Endothelial cell of umbilical vein (primary cell): ENCODE data around the gene TMEM184B. TPM values are rescaled to one million over a fixed set of nuclear protein-coding genes. Genes with fewer than 3 reads are reported as not detected.

ENCODE experiments used
- BruUV-seq: library from RNA; stranded (reverse); fragments of 400-500 nt; replicated peaks from 2 replicates; lab custom pipeline; 2021; lab: Mats Ljungman, UMichigan
- CTCF ChIA-PET: fragments of 300-600, 350-600 bp; sonication (Branson Sonifier 250); formaldehyde crosslinking; loops from one replicate; lab custom pipeline; 2021; ENCODE audit warnings: antibody characterized with exemption, inconsistent platforms; lab: Charles Lee
- POLR2A ChIA-PET: fragments of 300-600, 350-600 bp; sonication (Branson Sonifier 250); formaldehyde crosslinking; loops from one replicate; lab custom pipeline; 2021; ENCODE audit warnings: antibody characterized with exemption, inconsistent platforms; lab: Charles Lee
- DNase-seq: peaks from one replicate; pipeline ENCODE4 v3.0.0-alpha.2; 2011; ENCODE audit warnings: low read depth, low spot score
- FAIRE-seq: peaks from 2 replicates; lab custom pipeline; 2011; peaks lifted over from hg19 to GRCh38; lab: Jason Lieb, UNC
- H2AFZ ChIP-seq: 2 replicates; pipeline ENCODE4 v1.6.0; 2012; ENCODE audit warnings: low read depth, low read length, control low read depth, inconsistent platforms
- H3K27ac ChIP-seq: 2 replicates; pipeline ENCODE4 v1.5.1; 2011; ENCODE audit warnings: low read depth, mild to moderate bottlenecking, control low read depth, low read length, moderate library complexity; ENCODE audit not compliant: insufficient read depth
- H3K27me3 ChIP-seq, 2 experiments: 2 replicates each; pipeline versions ENCODE4 v1.6.0 to v1.6.1; 2011; ENCODE audit warnings: low read length in 2 of 2, mixed read lengths in 1 of 2; ENCODE audit not compliant: control insufficient read depth in 2 of 2, insufficient read depth in 2 of 2
- H3K36me3 ChIP-seq, 2 experiments: 2 replicates in 1 of 2; 3 replicates in 1 of 2; pipeline ENCODE4 v1.5.1; 2011; ENCODE audit warnings: low read length in 2 of 2, mild to moderate bottlenecking in 1 of 2, moderate library complexity in 1 of 2; ENCODE audit not compliant: control insufficient read depth in 2 of 2, insufficient read depth in 2 of 2; ENCODE audit errors: extremely low read depth in 1 of 2
- H3K4me1 ChIP-seq: 3 replicates; pipeline ENCODE4 v1.5.1; 2011; ENCODE audit warnings: mild to moderate bottlenecking, low read length; ENCODE audit not compliant: control insufficient read depth, insufficient read depth; ENCODE audit errors: extremely low read depth
- H3K4me2 ChIP-seq: 2 replicates; pipeline ENCODE4 v1.6.1; 2011; ENCODE audit warnings: low read length, control low read depth, mixed read lengths; ENCODE audit not compliant: insufficient read depth
- H3K4me3 ChIP-seq, 3 experiments: fragments of 200-600 bp in 1 of 3; sonication (generic), shearing (Covaris generic) in 1 of 3; replicated peaks in 1 of 3; 2 replicates each; pipeline ENCODE4 v1.5.1; 2011 to 2016; ENCODE audit warnings: control low read depth in 3 of 3, low read length in 3 of 3, mild to moderate bottlenecking in 2 of 3, inconsistent platforms in 1 of 3, low read depth in 1 of 3, moderate library complexity in 1 of 3; ENCODE audit not compliant: insufficient read depth in 1 of 3
- H3K79me2 ChIP-seq: 2 replicates; pipeline ENCODE4 v1.6.0; 2012; ENCODE audit warnings: low read length, inconsistent platforms; ENCODE audit not compliant: control insufficient read depth, insufficient read depth
- H3K9ac ChIP-seq: replicated peaks from 2 replicates; pipeline ENCODE3; 2011; ENCODE audit warnings: low read length, control low read depth; ENCODE audit not compliant: insufficient read depth; ENCODE audit errors: extremely low read depth
- H3K9me1 ChIP-seq: replicated peaks from 3 replicates; pipeline ENCODE4 v1.6.0; 2011; ENCODE audit warnings: mild to moderate bottlenecking, low read length; ENCODE audit not compliant: control insufficient read depth, insufficient read depth; ENCODE audit errors: extremely low read depth
- H3K9me3 ChIP-seq: replicated peaks from 2 replicates; pipeline ENCODE4 v1.5.1; 2012; ENCODE audit warnings: low read length, inconsistent platforms; ENCODE audit not compliant: control insufficient read depth, insufficient read depth
- H4K20me1 ChIP-seq: replicated peaks from 2 replicates; pipeline ENCODE3; 2011; ENCODE audit warnings: mild to moderate bottlenecking, low read length; ENCODE audit not compliant: control insufficient read depth, insufficient read depth; ENCODE audit errors: extremely low read depth
- EZH2 ChIP-seq: IDR thresholded peaks from 2 replicates; pipeline ENCODE4 v1.6.1; 2012; ENCODE audit warnings: borderline replicate concordance, low read depth, mild to moderate bottlenecking, moderate library complexity, low read length, inconsistent platforms; ENCODE audit not compliant: severe bottlenecking
- FOS ChIP-seq: IDR thresholded peaks from 2 replicates; pipeline ENCODE4 v1.6.1; 2011; ENCODE audit warnings: mild to moderate bottlenecking, low read length, moderate library complexity, borderline replicate concordance; ENCODE audit not compliant: insufficient read depth
- GATA2 ChIP-seq: IDR thresholded peaks from 2 replicates; pipeline ENCODE4 v1.7.0; 2011; ENCODE audit warnings: low read depth, mild to moderate bottlenecking, moderate library complexity, mixed read lengths, low read length; ENCODE audit not compliant: insufficient read length, insufficient read depth
- JUN ChIP-seq: IDR thresholded peaks from 2 replicates; pipeline ENCODE4 v1.6.1; 2011; ENCODE audit warnings: borderline replicate concordance, low read depth; ENCODE audit not compliant: insufficient read length, insufficient read depth
- MYC ChIP-seq: IDR thresholded peaks from one replicate; pipeline ENCODE4 v1.6.1; 2011; ENCODE audit warnings: mild to moderate bottlenecking, low read depth, low read length
- POLR2A ChIP-seq: IDR thresholded peaks from 2 replicates; pipeline ENCODE4 v1.6.1; 2012; ENCODE audit warnings: low read depth, mild to moderate bottlenecking, control low read depth, low read length
- POLR2AphosphoS5 ChIP-seq: IDR thresholded peaks from 2 replicates; pipeline ENCODE4 v1.6.1; 2012; ENCODE audit warnings: low read depth, mild to moderate bottlenecking, control low read depth, low read length, moderate library complexity; ENCODE audit not compliant: insufficient read depth
- dilution Hi-C: fragments of 300-500 bp; cut with MboI; formaldehyde crosslinking; loops from one replicate; pipeline ENCODE4 v1.15.0; 2019; ENCODE audit warnings: low sequenced_read_pairs; ENCODE audit not compliant: extremely low pct_ligation_motif_present
- intact Hi-C: fragments of 100-400 bp; cut with micrococcal nuclease; formaldehyde crosslinking; loops from one replicate; pipeline ENCODE4 v1.10.0; 2022
- polyA plus RNA-seq, 4 experiments: library from polyadenylated mRNA; depleted of rRNA in 3 of 4; stranded (reverse) in 3 of 4; unstranded in 1 of 4; fragments of >200 nt; gene quantifications; 2 replicates each; pipeline versions ENCODE4 v1.2.1 to v1.2.3, GENCODE V29; 2011 to 2012; ENCODE audit warnings: missing spikeins in 1 of 4
- total RNA-seq: library from RNA; stranded (reverse); gene quantifications from 2 replicates; pipeline ENCODE4 v1.2.3, GENCODE V29; 2021
- TF ChIP-seq, protein P1 (sequence below): IDR thresholded peaks from 2 replicates; pipeline ENCODE4 v1.6.1; 2011; ENCODE audit not compliant: insufficient read depth, insufficient read length
- TF ChIP-seq, protein P2 (sequence below), 2 donors: IDR thresholded peaks; 1 replicate in 1 of 2; 2 replicates in 1 of 2; pipeline ENCODE4 v1.5.1; 2011; ENCODE audit warnings: low read length in 2 of 2, mild to moderate bottlenecking in 2 of 2, moderate library complexity in 2 of 2, control low read depth in 1 of 2, inconsistent platforms in 1 of 2, low read depth in 1 of 2; ENCODE audit not compliant: insufficient read depth in 1 of 2; ENCODE audit errors: extremely low read depth in 1 of 2

TMEM184B gene
- total and polyA plus RNA-seq, 2 donors (not counting 3 experiments of a cell fraction or from before 2014, with no cell fraction given), result 72.5 to 96.6 TPM

DNA sequence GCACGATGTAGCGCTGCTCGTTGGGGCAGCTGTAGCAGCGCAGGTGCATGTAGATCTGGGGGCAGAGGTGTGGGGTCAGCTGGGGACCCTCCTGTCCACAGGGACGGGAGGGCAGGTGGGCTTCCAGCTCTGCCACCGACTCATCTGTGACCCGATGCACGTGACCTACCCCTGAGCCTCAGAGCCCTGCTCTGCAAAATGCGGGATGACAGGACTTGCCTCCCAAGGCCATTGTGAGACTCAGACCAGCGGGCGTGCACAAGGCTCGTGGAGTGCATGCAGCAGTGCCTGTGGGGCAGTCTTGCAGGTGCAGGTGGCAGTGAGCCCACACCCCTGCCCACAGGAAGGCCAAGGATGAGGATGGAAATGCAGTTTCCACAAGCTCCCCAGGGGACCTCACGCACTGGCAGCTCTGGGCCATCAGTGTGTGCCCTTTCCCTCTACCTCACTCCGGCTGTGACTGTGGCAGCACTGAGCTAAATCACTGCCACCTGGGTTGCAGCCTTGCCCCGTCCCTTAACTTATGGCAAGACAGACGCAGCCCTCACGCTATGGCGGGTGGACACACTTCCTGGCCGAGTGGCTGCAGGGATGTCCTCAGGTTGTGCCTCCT is 26.7 kb downstream of the TMEM184B start:
- Histone ChIP-seq H4K20me1 (no peaks in the 10 kb centered on the region), H3K9me1 (no peaks in the 10 kb centered on the region), H3K79me2 (peaks cover 31% of the 10 kb centered on the region), H3K4me1 (peaks cover 4% of the 10 kb centered on the region), H3K4me2 (no peak overlapping the region), H2AFZ (no peak overlapping the region), H3K27ac (no peak overlapping the region), H3K27me3 (no peaks in the 10 kb centered on the region), H3K4me3 (no peak overlapping the region), H3K36me3 (peaks cover 5 to 42% of the 10 kb centered on the region in 2 experiments), H3K9me3 (no peaks in the 10 kb centered on the region), H3K9ac (no peak overlapping the region)
- DNase-seq (no peak), FAIRE-seq (no peak)
- dilution Hi-C loops, result no loop called here
- ChIA-PET CTCF (interaction anchor here (0.5 to 0.8 kb wide), 2 partner anchors 13 to 47 kb away, joined by 3 read pairs; no protein-coding TSS in a partner anchor), POLR2A (no interaction called here)
- intact Hi-C loops, result no loop called here
- no peak for TF ChIP-seq FOS
- no TSS peak for BruUV-seq

DNA sequence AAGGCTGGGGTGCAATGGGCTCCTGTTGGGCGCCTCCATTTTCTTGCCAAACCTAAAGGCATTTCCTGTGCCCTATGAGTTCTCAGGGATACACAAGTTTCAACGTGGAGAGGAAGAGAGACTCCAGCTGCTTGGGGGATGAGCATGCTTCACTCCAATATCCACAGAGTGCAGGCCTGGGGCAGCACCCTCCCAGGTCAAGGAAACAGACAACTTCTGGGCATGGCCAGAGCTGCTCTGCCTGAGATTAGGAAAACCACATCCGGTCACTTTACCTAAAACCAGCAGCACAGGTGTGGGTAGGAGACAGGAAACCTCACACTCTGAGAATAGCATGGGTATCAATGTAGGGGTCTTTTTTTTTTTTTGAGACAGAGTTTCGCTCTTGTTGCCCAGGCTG is 28.7 kb downstream of the TMEM184B start:
- TF ChIP-seq POLR2AphosphoS5, result no peak
- no peak for TF ChIP-seq JUN
- no peak for TF ChIP-seq GATA2
- TF ChIP-seq, protein P1, sequence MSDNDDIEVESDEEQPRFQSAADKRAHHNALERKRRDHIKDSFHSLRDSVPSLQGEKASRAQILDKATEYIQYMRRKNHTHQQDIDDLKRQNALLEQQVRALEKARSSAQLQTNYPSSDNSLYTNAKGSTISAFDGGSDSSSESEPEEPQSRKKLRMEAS, result no peak
- TF ChIP-seq EZH2, result no peak
- TF ChIP-seq, protein P2, sequence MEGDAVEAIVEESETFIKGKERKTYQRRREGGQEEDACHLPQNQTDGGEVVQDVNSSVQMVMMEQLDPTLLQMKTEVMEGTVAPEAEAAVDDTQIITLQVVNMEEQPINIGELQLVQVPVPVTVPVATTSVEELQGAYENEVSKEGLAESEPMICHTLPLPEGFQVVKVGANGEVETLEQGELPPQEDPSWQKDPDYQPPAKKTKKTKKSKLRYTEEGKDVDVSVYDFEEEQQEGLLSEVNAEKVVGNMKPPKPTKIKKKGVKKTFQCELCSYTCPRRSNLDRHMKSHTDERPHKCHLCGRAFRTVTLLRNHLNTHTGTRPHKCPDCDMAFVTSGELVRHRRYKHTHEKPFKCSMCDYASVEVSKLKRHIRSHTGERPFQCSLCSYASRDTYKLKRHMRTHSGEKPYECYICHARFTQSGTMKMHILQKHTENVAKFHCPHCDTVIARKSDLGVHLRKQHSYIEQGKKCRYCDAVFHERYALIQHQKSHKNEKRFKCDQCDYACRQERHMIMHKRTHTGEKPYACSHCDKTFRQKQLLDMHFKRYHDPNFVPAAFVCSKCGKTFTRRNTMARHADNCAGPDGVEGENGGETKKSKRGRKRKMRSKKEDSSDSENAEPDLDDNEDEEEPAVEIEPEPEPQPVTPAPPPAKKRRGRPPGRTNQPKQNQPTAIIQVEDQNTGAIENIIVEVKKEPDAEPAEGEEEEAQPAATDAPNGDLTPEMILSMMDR (IDR thresholded peaks at IDR 0.05; ENCODE audit: extremely low read depth in 1 of 2, insufficient read depth in 1 of 2, low read depth in 1 of 2, low read length in 2 of 2), result no peak
- no peak for TF ChIP-seq POLR2A
- no peak for TF ChIP-seq MYC
- TF ChIP-seq FOS, result no peak
- Histone ChIP-seq H3K4me2 (no peak overlapping the region), H3K36me3 (peaks cover 5 to 38% of the 10 kb centered on the region in 2 experiments), H3K4me1 (peaks cover 23% of the 10 kb centered on the region), H3K27me3 (no peaks in the 10 kb centered on the region), H3K4me3 (no peak overlapping the region), H3K9ac (no peak overlapping the region), H3K27ac (no peak overlapping the region), H3K79me2 (peaks cover 12% of the 10 kb centered on the region), H3K9me1 (no peaks in the 10 kb centered on the region), H4K20me1 (no peaks in the 10 kb centered on the region), H3K9me3 (no peaks in the 10 kb centered on the region), H2AFZ (no peak overlapping the region)
- FAIRE-seq, result no peak
- dilution Hi-C loops (no loop called here), intact Hi-C loops (no loop called here)
- no peak for DNase-seq
- ChIA-PET CTCF (no interaction called here), POLR2A (no interaction called here)
- BruUV-seq, result no TSS peak
